ENCODE results near the gene TESK2. TPM values are rescaled to one million over a fixed set of nuclear protein-coding genes. Genes with fewer than 3 reads are reported as not detected.

The TESK2 gene
- total and polyA plus RNA-seq, 12 donors: 1.1 to 21.4 (median 3.6) TPM

GRCh38 chr1:45429561-45430159 is 61.3 kb downstream of the TESK2 start:
- intact Hi-C loops (cut with DNase I): no loop called here
- no peak for DNase-seq
- H3K27me3 ChIP-seq: no peaks in the 10 kb centered on the region
- TF ChIP-seq CTCF (IDR thresholded peaks at IDR 0.05) (no peak), POLR2A (IDR thresholded peaks at IDR 0.05) (no peak)
- no peak overlapping the region for H3K27ac ChIP-seq
- H3K36me3 ChIP-seq (replicated peaks in 1 of 2): no peaks in the 10 kb centered on the region
- no peak overlapping the region for H3K4me3 ChIP-seq
- WGBS, 4 donors: 68 to 84% (median 82%) methylated on average over 4 of the region's 4 CpGs
- no peaks in the 10 kb centered on the region for H3K4me1 ChIP-seq (replicated peaks in 1 of 2)
- no peaks in the 10 kb centered on the region for H3K9me3 ChIP-seq (replicated peaks in 1 of 3)

GRCh38 chr1:45423906-45424678 is 66.9 kb downstream of the TESK2 start:
- TF ChIP-seq CTCF (IDR thresholded peaks at IDR 0.05) (no peak), POLR2A (IDR thresholded peaks at IDR 0.05) (no peak)
- no peak for DNase-seq
- H3K9me3 ChIP-seq (replicated peaks in 1 of 3): no peaks in the 10 kb centered on the region
- H3K4me3 ChIP-seq: no peak overlapping the region
- no peaks in the 10 kb centered on the region for H3K27me3 ChIP-seq
- WGBS, 4 donors: 76 to 83% (median 81%) methylated on average over 4 of the region's 4 CpGs
- H3K4me1 ChIP-seq (replicated peaks in 1 of 2): no peaks in the 10 kb centered on the region
- intact Hi-C loops (cut with DNase I): no loop called here
- no peak overlapping the region for H3K27ac ChIP-seq
- no peaks in the 10 kb centered on the region for H3K36me3 ChIP-seq (replicated peaks in 1 of 2)

- WGBS, 4 donors: 96 to 100% (median 97%) methylated on average over 2 of the region's 2 CpGs
- no peak overlapping the region for H3K27ac ChIP-seq
- no peaks in the 10 kb centered on the region for H3K9me3 ChIP-seq (replicated peaks in 1 of 3)
- H3K36me3 ChIP-seq (replicated peaks in 1 of 2): no peaks in the 10 kb centered on the region
- TF ChIP-seq CTCF (IDR thresholded peaks at IDR 0.05): no peak
- TF ChIP-seq POLR2A (IDR thresholded peaks at IDR 0.05): no peak
- intact Hi-C loops (cut with DNase I): no loop called here
- DNase-seq: no peak
- no peaks in the 10 kb centered on the region for H3K4me1 ChIP-seq (replicated peaks in 1 of 2)
- H3K4me3 ChIP-seq: no peak overlapping the region
- H3K27me3 ChIP-seq: no peaks in the 10 kb centered on the region
Measured at GRCh38 chr1:45421935-45422334, 69.0 kb downstream of the TESK2 start.

GRCh38 chr1:45414746-45415145 is 76.2 kb downstream of the TESK2 start:
- H3K36me3 ChIP-seq (replicated peaks in 1 of 2): no peaks in the 10 kb centered on the region
- no peak overlapping the region for H3K4me3 ChIP-seq
- H3K27me3 ChIP-seq: no peaks in the 10 kb centered on the region
- no peaks in the 10 kb centered on the region for H3K4me1 ChIP-seq (replicated peaks in 1 of 2)
- WGBS, 4 donors: 80 to 81% (median 81%) methylated on average over 6 of the region's 6 CpGs
- H3K27ac ChIP-seq: no peak overlapping the region
- intact Hi-C loops (cut with DNase I): no loop called here
- TF ChIP-seq POLR2A (IDR thresholded peaks at IDR 0.05) (no peak), CTCF (IDR thresholded peaks at IDR 0.05) (no peak)
- DNase-seq: no peak
- H3K9me3 ChIP-seq (replicated peaks in 1 of 3): no peaks in the 10 kb centered on the region

All from adrenal gland (tissue), 12 donors.